ENCODE results near the gene WWP2. TPM values are rescaled to one million over a fixed set of nuclear protein-coding genes. Genes with fewer than 3 reads are reported as not detected.

Gene WWP2
- total RNA-seq, 1 donor from 2014 or later = 40.7 TPM

- no peak overlapping the region for H3K4me3 ChIP-seq (ENCODE audit: low read depth, low read length)
- no peak for TF ChIP-seq CTCF (IDR thresholded peaks at IDR 0.05; ENCODE audit: insufficient read depth, low read length, poor library complexity, severe bottlenecking)
- no peak for DNase-seq (ENCODE audit: low read depth)
- no peaks in the 10 kb centered on the region for H3K27me3 ChIP-seq (ENCODE audit: control insufficient read depth, insufficient read depth, low read length)
- H3K36me3 ChIP-seq (ENCODE audit: control insufficient read depth, insufficient read depth, low read length) = no peaks in the 10 kb centered on the region
These were observed 96.3 kb downstream of the WWP2 start for GRCh38 chr16:69858191-69859104.

GRCh38 chr16:69859105-69859989 lies 97.2 kb downstream of the WWP2 start:
- TF ChIP-seq CTCF (IDR thresholded peaks at IDR 0.05; ENCODE audit: insufficient read depth, low read length, poor library complexity, severe bottlenecking) = peak; percentile 52
- H3K27me3 ChIP-seq (ENCODE audit: control insufficient read depth, insufficient read depth, low read length) = no peaks in the 10 kb centered on the region
- DNase-seq (ENCODE audit: low read depth) = no peak
- H3K4me3 ChIP-seq (ENCODE audit: low read depth, low read length) = no peak overlapping the region
- no peaks in the 10 kb centered on the region for H3K36me3 ChIP-seq (ENCODE audit: control insufficient read depth, insufficient read depth, low read length)

- no peak for TF ChIP-seq CTCF (IDR thresholded peaks at IDR 0.05; ENCODE audit: insufficient read depth, low read length, poor library complexity, severe bottlenecking)
- no peak for DNase-seq (ENCODE audit: low read depth)
- no peak overlapping the region for H3K4me3 ChIP-seq (ENCODE audit: low read depth, low read length)
- no peaks in the 10 kb centered on the region for H3K36me3 ChIP-seq (ENCODE audit: control insufficient read depth, insufficient read depth, low read length)
- H3K27me3 ChIP-seq (ENCODE audit: control insufficient read depth, insufficient read depth, low read length) = no peaks in the 10 kb centered on the region
These were observed 98.4 kb downstream of the WWP2 start for GRCh38 chr16:69860233-69861231.

- DNase-seq (ENCODE audit: low read depth) = no peak
- no peaks in the 10 kb centered on the region for H3K36me3 ChIP-seq (ENCODE audit: control insufficient read depth, insufficient read depth, low read length)
- no peak for TF ChIP-seq CTCF (IDR thresholded peaks at IDR 0.05; ENCODE audit: insufficient read depth, low read length, poor library complexity, severe bottlenecking)
- H3K4me3 ChIP-seq (ENCODE audit: low read depth, low read length) = no peak overlapping the region
- no peaks in the 10 kb centered on the region for H3K27me3 ChIP-seq (ENCODE audit: control insufficient read depth, insufficient read depth, low read length)
These were observed 99.3 kb downstream of the WWP2 start for GRCh38 chr16:69861292-69862030.

Data from kidney epithelial cell (primary cell).